ENCODE results near the gene COBL.

DNA sequence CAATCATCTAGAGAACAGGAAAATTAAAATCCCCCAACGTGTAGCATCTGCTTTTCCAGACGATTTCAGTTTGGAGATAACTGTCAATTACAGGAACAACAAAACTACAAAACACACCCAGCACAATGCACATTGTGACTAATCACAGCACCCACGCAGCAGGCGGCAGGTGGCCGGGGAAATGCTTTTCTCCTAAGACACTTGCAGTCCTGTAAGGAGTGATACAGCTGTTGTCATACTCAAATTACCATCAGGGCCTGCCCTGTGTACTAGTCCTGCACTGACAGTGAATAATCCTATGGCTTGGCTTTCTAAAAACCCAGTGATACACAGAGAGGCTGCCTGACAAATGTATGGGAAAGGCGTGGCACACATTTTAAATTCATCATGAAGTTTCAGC, 37.8 kb downstream of the COBL start:
- TF ChIP-seq, protein P1, sequence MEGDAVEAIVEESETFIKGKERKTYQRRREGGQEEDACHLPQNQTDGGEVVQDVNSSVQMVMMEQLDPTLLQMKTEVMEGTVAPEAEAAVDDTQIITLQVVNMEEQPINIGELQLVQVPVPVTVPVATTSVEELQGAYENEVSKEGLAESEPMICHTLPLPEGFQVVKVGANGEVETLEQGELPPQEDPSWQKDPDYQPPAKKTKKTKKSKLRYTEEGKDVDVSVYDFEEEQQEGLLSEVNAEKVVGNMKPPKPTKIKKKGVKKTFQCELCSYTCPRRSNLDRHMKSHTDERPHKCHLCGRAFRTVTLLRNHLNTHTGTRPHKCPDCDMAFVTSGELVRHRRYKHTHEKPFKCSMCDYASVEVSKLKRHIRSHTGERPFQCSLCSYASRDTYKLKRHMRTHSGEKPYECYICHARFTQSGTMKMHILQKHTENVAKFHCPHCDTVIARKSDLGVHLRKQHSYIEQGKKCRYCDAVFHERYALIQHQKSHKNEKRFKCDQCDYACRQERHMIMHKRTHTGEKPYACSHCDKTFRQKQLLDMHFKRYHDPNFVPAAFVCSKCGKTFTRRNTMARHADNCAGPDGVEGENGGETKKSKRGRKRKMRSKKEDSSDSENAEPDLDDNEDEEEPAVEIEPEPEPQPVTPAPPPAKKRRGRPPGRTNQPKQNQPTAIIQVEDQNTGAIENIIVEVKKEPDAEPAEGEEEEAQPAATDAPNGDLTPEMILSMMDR (optimal IDR thresholded peaks at IDR 0.05 in 1 of 3, IDR thresholded peaks at IDR 0.05 in 1 of 3, conservative IDR thresholded peaks at IDR 0.05 in 1 of 3; ENCODE audit: extremely low read depth in 1 of 3, insufficient read depth in 2 of 3, low read length in 3 of 3) = no peak
- no peak for TF ChIP-seq EZH2 (IDR thresholded peaks at IDR 0.05; ENCODE audit: low read length)
